ENCODE data around the gene PPP1R9A.

Gene PPP1R9A

GRCh38 chr7:95097851-95098250, 190.5 kb downstream of the PPP1R9A start:
- DNase-seq (ENCODE audit: low read depth), result no peak
- no peak overlapping the region for H3K4me3 ChIP-seq (ENCODE audit: low read depth, low read length)
- TF ChIP-seq CTCF (IDR thresholded peaks at IDR 0.05; ENCODE audit: insufficient read depth, low read depth, low read length, missing control alignments), result no peak

DNA sequence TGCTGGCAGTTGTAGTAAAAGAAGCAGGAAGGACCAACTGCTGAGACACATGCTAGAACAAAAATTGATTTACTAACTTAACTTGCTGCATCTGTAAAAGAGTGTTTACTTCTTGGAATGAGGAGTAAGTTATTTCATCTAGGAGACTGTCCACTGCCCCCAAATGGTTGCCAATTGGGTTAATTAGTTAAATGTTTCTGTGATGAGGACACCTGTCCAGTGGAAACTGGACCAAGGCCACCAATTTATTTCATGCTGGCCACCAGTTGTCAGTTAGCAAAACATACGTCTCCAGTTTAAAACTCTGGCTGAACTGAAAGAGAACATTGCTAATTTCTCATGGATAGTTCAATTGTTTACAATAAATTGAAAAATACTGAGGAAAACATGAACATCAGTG, 191.7 kb downstream of the PPP1R9A start:
- DNase-seq (ENCODE audit: low read depth), result no peak
- no peak overlapping the region for H3K4me3 ChIP-seq (ENCODE audit: low read depth, low read length)
- no peak for TF ChIP-seq CTCF (IDR thresholded peaks at IDR 0.05; ENCODE audit: insufficient read depth, low read depth, low read length, missing control alignments)

DNA sequence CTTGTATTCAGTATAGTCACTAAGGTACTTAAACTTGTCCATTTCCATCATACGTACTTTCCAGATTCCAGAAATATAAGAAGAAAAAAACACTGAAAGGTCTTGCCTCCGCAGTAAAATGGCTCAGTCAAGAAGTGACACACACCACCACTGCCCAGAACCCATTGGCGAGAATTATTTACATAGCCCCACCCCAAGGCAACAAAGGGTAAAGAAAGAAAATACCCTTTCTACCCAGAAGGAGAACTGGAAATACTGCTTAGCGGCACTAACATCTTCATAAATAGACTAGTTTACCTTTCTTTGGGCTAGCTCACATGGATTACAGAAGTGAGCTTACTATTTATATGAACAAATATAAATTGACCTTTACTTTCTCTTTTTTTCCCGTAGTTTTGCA, 194.0 kb downstream of the PPP1R9A start:
- no peak for TF ChIP-seq CTCF (IDR thresholded peaks at IDR 0.05; ENCODE audit: insufficient read depth, low read depth, low read length, missing control alignments)
- no peak for DNase-seq (ENCODE audit: low read depth)
- H3K4me3 ChIP-seq (ENCODE audit: low read depth, low read length), result no peak overlapping the region

- no peak for DNase-seq (ENCODE audit: low read depth)
- H3K4me3 ChIP-seq (ENCODE audit: low read depth, low read length), result no peak overlapping the region
- no peak for TF ChIP-seq CTCF (IDR thresholded peaks at IDR 0.05; ENCODE audit: insufficient read depth, low read depth, low read length, missing control alignments)
Measured at GRCh38 chr7:95102662-95103061, 195.3 kb downstream of the PPP1R9A start.

- TF ChIP-seq CTCF (IDR thresholded peaks at IDR 0.05; ENCODE audit: insufficient read depth, low read depth, low read length, missing control alignments), result no peak
- no peak for DNase-seq (ENCODE audit: low read depth)
- H3K4me3 ChIP-seq (ENCODE audit: low read depth, low read length), result no peak overlapping the region
Measured at GRCh38 chr7:95104739-95105138, 197.3 kb downstream of the PPP1R9A start.

- no peak overlapping the region for H3K4me3 ChIP-seq (ENCODE audit: low read depth, low read length)
- no peak for TF ChIP-seq CTCF (IDR thresholded peaks at IDR 0.05; ENCODE audit: insufficient read depth, low read depth, low read length, missing control alignments)
Measured at GRCh38 chr7:95105627-95106026, 198.2 kb downstream of the PPP1R9A start.

DNA sequence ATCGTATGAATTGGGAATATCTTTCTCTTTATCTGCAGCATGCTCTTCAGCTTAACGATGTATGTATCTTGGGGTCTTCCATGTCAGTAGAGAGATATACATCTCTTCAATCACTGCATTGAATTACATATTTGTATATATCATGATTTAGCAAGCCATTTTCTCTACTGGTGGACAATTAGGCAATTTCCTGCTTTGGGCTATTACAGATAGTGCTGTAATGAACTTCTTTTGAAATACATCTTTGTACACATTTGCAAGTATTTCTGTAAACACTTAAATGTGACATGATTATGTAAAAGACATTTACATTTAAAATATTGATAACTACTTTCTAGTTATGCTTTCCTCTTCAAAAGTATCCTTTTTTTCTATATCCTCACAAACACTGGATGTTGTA, 199.0 kb downstream of the PPP1R9A start:
- H3K4me3 ChIP-seq (ENCODE audit: low read depth, low read length), result no peak overlapping the region
- TF ChIP-seq CTCF (IDR thresholded peaks at IDR 0.05; ENCODE audit: insufficient read depth, low read depth, low read length, missing control alignments), result no peak
- no peak for DNase-seq (ENCODE audit: low read depth)

More at GRCh38 chr7:95105627-95106026, 198.2 kb downstream of the PPP1R9A start:
- no peak for DNase-seq (ENCODE audit: low read depth)

All from GM12865 (cell line).